H9 (cell line): ENCODE measurements around the gene COPE. TPM values are rescaled to one million over a fixed set of nuclear protein-coding genes. Genes with fewer than 3 reads are reported as not detected.

Experiments
- DNase-seq: peaks from one replicate; pipeline ENCODE4 v3.0.0-alpha.2; 2017
- H2AFZ ChIP-seq: one replicate; pipeline ENCODE4 v1.6.1; 2013; ENCODE audit warnings: mild to moderate bottlenecking, low read length, control low read depth, moderate library complexity
- H2AK5ac ChIP-seq: 2 replicates; pipeline ENCODE4 v1.6.1; 2013; ENCODE audit warnings: low read length, control low read depth, mixed read lengths; ENCODE audit not compliant: insufficient read length
- H2BK120ac ChIP-seq: one replicate; pipeline ENCODE4 v1.6.1; 2013; ENCODE audit warnings: low read depth, mild to moderate bottlenecking, low read length, control low read depth, inconsistent platforms; ENCODE audit not compliant: poor library complexity, severe bottlenecking
- H2BK12ac ChIP-seq: 2 replicates; pipeline ENCODE4 v1.6.1; 2013; ENCODE audit warnings: low read length, control low read depth, mixed read lengths, low read depth; ENCODE audit not compliant: insufficient read length
- H2BK15ac ChIP-seq: 2 replicates; pipeline ENCODE4 v1.6.1; 2013; ENCODE audit warnings: low read depth, low read length, control low read depth
- H2BK20ac ChIP-seq: one replicate; pipeline ENCODE4 v1.6.1; 2013; ENCODE audit warnings: low read depth, mild to moderate bottlenecking, low read length, control low read depth, inconsistent platforms; ENCODE audit not compliant: poor library complexity, severe bottlenecking
- H2BK5ac ChIP-seq: 2 replicates; pipeline ENCODE4 v1.6.1; 2013; ENCODE audit warnings: low read length, control low read depth, mixed read lengths; ENCODE audit not compliant: insufficient read length
- H3K14ac ChIP-seq: 2 replicates; pipeline ENCODE4 v1.6.1; 2013; ENCODE audit warnings: low read length, control low read depth; ENCODE audit not compliant: insufficient read depth
- H3K18ac ChIP-seq: 2 replicates; pipeline ENCODE4 v1.6.1; 2013; ENCODE audit warnings: low read depth, mild to moderate bottlenecking, mixed read lengths, low read length, control low read depth; ENCODE audit not compliant: insufficient read length
- H3K23ac ChIP-seq: 2 replicates; pipeline ENCODE4 v1.6.1; 2013; ENCODE audit warnings: low read length, control low read depth, mixed read lengths, low read depth; ENCODE audit not compliant: insufficient read length
- H3K23me2 ChIP-seq: 2 replicates; pipeline ENCODE4 v1.6.1; 2013; ENCODE audit warnings: low read depth, mild to moderate bottlenecking, mixed read lengths, low read length, control low read depth; ENCODE audit not compliant: insufficient read length, poor library complexity, severe bottlenecking
- H3K27ac ChIP-seq: 2 replicates; pipeline ENCODE4 v1.5.1; 2013; ENCODE audit warnings: low read length, control low read depth, mixed read lengths, low read depth; ENCODE audit not compliant: insufficient read length
- H3K27me3 ChIP-seq: 2 replicates; pipeline ENCODE4 v1.6.1; 2013; ENCODE audit warnings: low read length, control low read depth, inconsistent platforms; ENCODE audit not compliant: insufficient read depth
- H3K4ac ChIP-seq: 2 replicates; pipeline ENCODE4 v1.6.1; 2013; ENCODE audit warnings: low read depth, mild to moderate bottlenecking, control low read depth, inconsistent platforms, low read length, moderate library complexity
- H3K4me1 ChIP-seq: 2 replicates; pipeline ENCODE4 v1.6.1; 2013; ENCODE audit warnings: low read length, control low read depth, inconsistent platforms; ENCODE audit not compliant: insufficient read depth
- H3K4me2 ChIP-seq: 2 replicates; pipeline ENCODE4 v1.6.1; 2013; ENCODE audit warnings: low read length, control low read depth, mixed read lengths; ENCODE audit not compliant: insufficient read length, insufficient read depth
- H3K56ac ChIP-seq: 2 replicates; pipeline ENCODE4 v1.6.1; 2013; ENCODE audit warnings: low read depth, mild to moderate bottlenecking, mixed read lengths, low read length, control low read depth; ENCODE audit not compliant: insufficient read length
- H3K79me1 ChIP-seq: 2 replicates; pipeline ENCODE4 v1.6.1; 2013; ENCODE audit warnings: low read depth, mild to moderate bottlenecking, moderate library complexity, low read length, control low read depth, inconsistent platforms; ENCODE audit not compliant: insufficient read depth, poor library complexity, severe bottlenecking
- H3K79me2 ChIP-seq: 2 replicates; pipeline ENCODE4 v1.6.1; 2013; ENCODE audit warnings: low read length, control low read depth, inconsistent platforms; ENCODE audit not compliant: insufficient read depth
- H3K9ac ChIP-seq: 2 replicates; pipeline ENCODE4 v1.6.1; 2013; ENCODE audit warnings: low read length, control low read depth, mixed read lengths; ENCODE audit not compliant: insufficient read length; ENCODE audit errors: extremely low read depth
- H3K9me3 ChIP-seq: one replicate; pipeline ENCODE4 v1.6.1; 2013; ENCODE audit warnings: low read depth, low read length, inconsistent platforms; ENCODE audit not compliant: control insufficient read depth
- H3T11ph ChIP-seq: one replicate; pipeline ENCODE4 v1.6.1; 2013; ENCODE audit warnings: mild to moderate bottlenecking, low read length, control low read depth, inconsistent platforms
- H4K20me1 ChIP-seq: one replicate; pipeline ENCODE4 v1.6.1; 2013; ENCODE audit not compliant: control insufficient read depth, insufficient read length, insufficient read depth
- H4K5ac ChIP-seq: 2 replicates; pipeline ENCODE4 v1.6.1; 2013; ENCODE audit warnings: low read depth, mild to moderate bottlenecking, mixed read lengths, low read length, control low read depth; ENCODE audit not compliant: insufficient read length
- H4K8ac ChIP-seq: replicated peaks from 2 replicates; pipeline ENCODE4 v1.6.1; 2013; ENCODE audit warnings: low read length, control low read depth, mixed read lengths, low read depth; ENCODE audit not compliant: insufficient read length
- H4K91ac ChIP-seq: 2 replicates; pipeline ENCODE4 v1.6.1; 2013; ENCODE audit warnings: low read depth, mild to moderate bottlenecking, moderate library complexity, mixed read lengths, low read length, control low read depth; ENCODE audit not compliant: insufficient read length
- H3K27ac Mint-ChIP-seq, 3 experiments: 2 replicates in 2 of 3; 3 replicates in 1 of 3; pipeline ENCODE4 v1.8.0; 2020 to 2021; ENCODE audit warnings: mixed read lengths in 3 of 3, mild to moderate bottlenecking in 1 of 3, moderate library complexity in 1 of 3
- H3K27me3 Mint-ChIP-seq: 2 replicates; pipeline ENCODE4 v1.8.0; 2021; ENCODE audit warnings: low read depth, mild to moderate bottlenecking, moderate library complexity, mixed read lengths
- H3K36me3 Mint-ChIP-seq, 3 experiments: 2 replicates in 2 of 3; 3 replicates in 1 of 3; pipeline ENCODE4 v1.8.0; 2020 to 2021; ENCODE audit warnings: low read depth in 3 of 3, mixed read lengths in 3 of 3; ENCODE audit not compliant: insufficient read depth in 1 of 3
- H3K4me1 Mint-ChIP-seq, 2 experiments: 2 replicates each; pipeline ENCODE4 v1.8.0; 2020; ENCODE audit warnings: mixed read lengths in 2 of 2
- H3K4me3 Mint-ChIP-seq, 2 experiments: 2 replicates in 1 of 2; 3 replicates in 1 of 2; pipeline ENCODE4 v1.8.0; 2020 to 2021; ENCODE audit warnings: mild to moderate bottlenecking in 2 of 2, mixed read lengths in 2 of 2, moderate library complexity in 1 of 2
- H3K9me3 Mint-ChIP-seq, 2 experiments: 2 replicates in 1 of 2; 3 replicates in 1 of 2; pipeline ENCODE4 v1.8.0; 2020; ENCODE audit warnings: mild to moderate bottlenecking in 2 of 2, mixed read lengths in 2 of 2, moderate library complexity in 1 of 2
- CTCF ChIP-seq: fragments of 200-600 bp; sonication (generic); conservative IDR thresholded peaks from 3 replicates; pipeline ENCODE4 v1.8.0; 2021; ENCODE audit warnings: antibody characterized with exemption, mild to moderate bottlenecking
- WGBS: extraction: QIAGEN DNeasy Blood & Tissue Kit; methylation state at CpG from one replicate; pipeline ENCODE4 v1.1.7; 2013; ENCODE audit warnings: missing lambda C conversion rate, low lambda C conversion rate, mixed read lengths; ENCODE audit not compliant: insufficient read length; ENCODE audit errors: extremely low coverage; 5-methylcytosine and 5-hydroxymethylcytosine counted together
- total RNA-seq: library from RNA; stranded (reverse); gene quantifications from 2 replicates; pipeline ENCODE4 v1.2.1, GENCODE V29; 2021

COPE gene
- total RNA-seq, 1 experiment from 2014 or later, result 198 TPM

DNA sequence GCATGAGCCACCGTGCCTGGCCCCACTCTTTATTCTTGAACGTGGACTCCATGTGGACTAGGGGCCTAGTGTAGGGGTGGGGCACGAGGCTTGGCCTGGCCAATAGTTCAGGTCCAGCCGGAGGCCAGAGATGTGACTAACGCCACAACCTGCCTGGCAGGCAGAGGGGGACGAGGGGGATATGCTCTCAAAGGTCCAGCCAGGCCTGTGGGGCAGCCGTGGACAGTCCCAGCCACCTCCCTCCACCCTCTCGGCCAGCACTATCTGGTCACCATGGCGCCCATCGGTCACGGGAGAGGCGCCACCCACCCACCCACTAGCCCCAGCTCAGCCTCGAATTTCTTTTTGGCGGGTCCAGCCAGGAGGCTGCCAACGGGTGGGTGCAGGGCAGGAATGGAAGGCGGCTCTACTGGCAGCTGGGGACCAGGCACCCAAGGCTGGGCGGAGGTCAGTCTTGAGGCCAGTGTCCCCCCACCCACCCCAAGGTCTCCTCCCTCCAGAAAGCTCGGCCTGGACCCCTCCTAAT, 21.0 kb downstream of the COPE start:
- H3K4me1 Mint-ChIP-seq, result peaks cover 0 to 10% of the 10 kb centered on the region in 2 experiments; a peak in 1 of 4 replicates
- no peaks in the 10 kb centered on the region for H3K79me2 ChIP-seq
- H3K4ac ChIP-seq, result no peak overlapping the region
- H3K23me2 ChIP-seq, result peaks cover 7% of the 10 kb centered on the region
- peaks cover 1 to 9% (median 5%) of the 10 kb centered on the region in 3 experiments; a peak in 5 of 7 replicates for H3K36me3 Mint-ChIP-seq
- no peak overlapping the region for H3K4me3 Mint-ChIP-seq
- H3T11ph ChIP-seq, result no peak overlapping the region
- no peak for TF ChIP-seq CTCF
- H3K18ac ChIP-seq, result no peak overlapping the region
- H3K56ac ChIP-seq, result no peak overlapping the region
- no peak overlapping the region for H2BK12ac ChIP-seq
- H4K5ac ChIP-seq, result no peak overlapping the region
- no peak overlapping the region for H3K27ac ChIP-seq
- H2BK15ac ChIP-seq, result no peak overlapping the region
- no peak overlapping the region for H3K9ac ChIP-seq
- no peak overlapping the region for H2BK120ac ChIP-seq
- no peaks in the 10 kb centered on the region for H3K79me1 ChIP-seq
- H3K9me3 ChIP-seq, result no peaks in the 10 kb centered on the region
- H3K27ac Mint-ChIP-seq, result no peak overlapping the region
- H3K23ac ChIP-seq, result no peak overlapping the region
- H4K8ac ChIP-seq, result no peak overlapping the region
- H3K14ac ChIP-seq, result no peak overlapping the region
- no peak for DNase-seq
- no peak overlapping the region for H2BK20ac ChIP-seq
- H2AFZ ChIP-seq, result no peak overlapping the region
- H3K4me1 ChIP-seq, result no peaks in the 10 kb centered on the region
- WGBS, result no CpG with 5 or more reads among the region's 18 CpGs
- H4K20me1 ChIP-seq, result no peaks in the 10 kb centered on the region
- H3K4me2 ChIP-seq, result no peak overlapping the region
- no peaks in the 10 kb centered on the region; the same call in 1 of the 2 replicates for H3K27me3 ChIP-seq
- H4K91ac ChIP-seq, result no peak overlapping the region
- peaks cover 17% of the 10 kb centered on the region for H3K27me3 Mint-ChIP-seq
- no peaks in the 10 kb centered on the region; a peak in 1 of 5 replicates for H3K9me3 Mint-ChIP-seq
- no peak overlapping the region for H2AK5ac ChIP-seq
- H2BK5ac ChIP-seq, result no peak overlapping the region
